GM18505 (cell line): ENCODE data around the gene LKAAEAR1.

Experiments used
- ATAC-seq: cut with Tn5 transposase; IDR thresholded peaks from one replicate; pipeline ENCODE4 v1.9.1; 2021; ENCODE audit not compliant: unreplicated experiment
- POLR2A ChIP-seq: IDR thresholded peaks from 4 replicates; pipeline ENCODE4 v1.6.1; 2011; ENCODE audit warnings: borderline replicate concordance; ENCODE audit not compliant: insufficient read depth, insufficient read length; ENCODE audit errors: extremely low read depth

Gene LKAAEAR1

GRCh38 chr20:64106981-64107735 lies 23.0 kb upstream of the LKAAEAR1 start, which contains the start of gene NPBWR2:
Gene NPBWR2, minus strand, starts transcription at chr20:64107565. Its CDS starts 734 bp downstream, at chr20:64106831.
- TF ChIP-seq POLR2A, result no peak
- no peak for ATAC-seq

DNA sequence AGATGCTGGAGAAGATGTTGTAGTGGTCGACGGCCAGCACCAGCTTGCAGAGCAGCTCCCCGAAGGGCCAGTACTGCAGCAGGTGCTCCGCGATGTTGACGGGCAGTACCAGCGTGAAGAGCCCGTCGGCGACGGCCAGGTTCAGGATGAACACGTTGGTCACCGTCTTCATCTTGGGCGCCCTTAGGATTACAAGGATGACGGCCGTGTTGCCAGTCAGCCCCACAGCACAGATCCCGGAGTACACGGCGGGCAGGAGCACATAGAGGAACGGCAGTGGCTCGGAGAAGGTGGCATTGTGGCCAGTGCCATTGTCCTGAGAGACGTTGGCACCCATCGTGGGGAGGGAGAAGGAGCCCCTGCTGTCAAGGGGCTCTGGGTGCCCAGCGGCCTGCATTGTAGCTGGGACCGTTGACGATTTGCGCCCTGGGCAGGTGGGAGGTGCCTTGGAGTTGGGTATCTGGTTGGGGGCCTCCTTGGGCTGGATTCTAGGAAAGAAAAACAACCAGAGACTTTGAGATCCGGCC lies 22.3 kb upstream of the LKAAEAR1 start:
- no peak for ATAC-seq
- TF ChIP-seq POLR2A, result no peak

DNA sequence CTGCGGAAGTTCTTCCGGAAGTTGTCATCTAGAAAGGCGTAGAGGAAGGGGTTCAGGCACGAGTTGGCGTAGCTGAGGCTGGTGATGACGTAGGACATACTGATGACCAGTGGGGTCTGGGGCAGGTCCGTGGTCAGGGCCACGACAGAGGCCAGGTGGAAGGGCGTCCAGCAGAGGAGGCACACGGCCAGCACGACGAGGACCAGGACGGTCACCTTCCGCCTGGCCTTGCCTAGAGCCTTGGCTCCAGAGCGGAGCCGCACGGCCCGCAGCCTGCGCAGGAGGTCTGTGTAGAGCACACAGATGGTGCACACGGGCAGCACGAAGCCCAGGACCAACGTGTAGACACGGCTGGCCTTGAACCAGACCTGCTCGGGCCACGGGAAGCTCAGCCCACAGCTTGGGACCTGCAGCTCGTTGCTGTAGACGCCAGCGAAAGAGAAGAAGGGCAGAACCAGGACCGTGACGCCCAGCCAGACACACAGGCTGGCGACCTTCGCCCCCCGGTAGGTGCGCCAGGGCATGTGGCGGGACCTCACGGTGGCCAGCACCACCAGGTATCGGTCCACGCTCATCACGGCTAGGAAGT lies 21.7 kb upstream of the LKAAEAR1 start:
- ATAC-seq, result no peak
- TF ChIP-seq POLR2A, result no peak

DNA sequence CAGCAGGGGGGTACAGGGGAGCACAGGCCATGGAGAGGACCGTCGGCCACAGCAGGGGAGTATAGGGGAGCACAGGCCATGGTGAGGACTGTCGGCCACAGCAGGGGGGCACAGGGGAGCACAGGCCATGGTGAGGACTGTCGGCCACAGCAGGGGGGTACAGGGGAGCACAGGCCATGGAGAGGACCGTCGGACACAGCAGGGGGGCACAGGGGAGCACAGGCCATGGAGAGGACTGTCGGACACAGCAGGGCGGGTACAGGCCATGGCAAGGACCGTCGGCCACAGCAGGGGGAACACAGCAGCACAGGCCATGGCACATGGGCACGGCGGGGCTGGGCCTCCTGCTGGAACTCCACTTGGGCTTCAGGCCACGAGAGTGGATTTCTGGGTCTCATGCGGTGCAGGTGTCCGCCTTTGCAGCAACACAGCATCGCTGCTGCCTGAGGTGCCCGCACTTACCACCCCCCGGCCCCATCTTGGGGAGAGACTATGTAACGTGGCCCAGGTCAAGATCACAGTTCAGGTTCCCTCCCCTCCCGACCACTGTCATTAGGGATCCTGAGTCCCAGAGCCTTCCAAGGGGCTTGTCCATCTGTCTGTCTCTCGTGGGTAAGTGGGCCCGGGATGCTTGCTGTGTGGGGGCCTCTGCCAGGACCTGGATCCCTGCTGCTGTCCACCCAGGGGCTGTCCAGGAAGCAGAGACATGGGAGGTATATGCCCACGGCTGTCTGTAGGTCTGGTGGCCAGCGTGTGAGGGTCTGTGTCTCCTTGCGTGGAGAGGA lies 20.7 kb upstream of the LKAAEAR1 start:
- no peak for TF ChIP-seq POLR2A

DNA sequence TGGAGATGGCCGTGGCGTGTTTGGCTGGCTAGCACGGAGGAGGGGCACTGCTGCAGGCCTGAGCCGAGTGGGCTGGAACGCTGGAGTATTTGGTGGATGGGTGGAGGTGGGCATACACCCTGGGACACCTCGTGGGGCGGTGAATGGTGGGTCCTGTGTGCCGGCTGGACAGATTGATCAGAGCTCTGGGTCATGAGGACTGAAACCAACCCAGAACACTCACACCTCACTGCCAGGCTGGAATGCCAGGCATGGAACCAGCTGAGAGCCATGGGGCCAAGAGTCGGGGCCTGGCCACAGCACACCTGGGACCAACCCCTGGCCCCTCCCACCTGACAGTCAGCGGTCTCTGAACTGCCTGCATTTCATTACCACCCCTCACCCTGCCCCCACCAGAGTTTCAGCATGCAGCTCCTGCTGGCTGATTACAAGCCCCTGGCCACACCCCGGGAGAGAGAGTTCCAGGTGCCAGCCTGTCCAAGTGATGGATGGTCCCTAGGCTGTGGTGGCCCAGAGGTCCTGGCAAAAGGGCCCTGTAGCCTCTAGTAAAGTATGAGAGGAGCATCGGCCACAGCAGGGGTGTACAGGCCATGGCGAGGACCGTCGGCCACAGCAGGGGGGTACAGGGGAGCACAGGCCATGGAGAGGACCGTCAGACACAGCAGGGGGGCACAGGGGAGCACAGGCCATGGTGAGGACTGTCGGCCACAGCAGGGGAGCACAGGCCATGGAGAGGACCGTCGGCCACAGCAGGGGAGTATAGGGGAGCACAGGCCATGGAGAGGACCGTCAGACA lies 19.9 kb upstream of the LKAAEAR1 start:
- no peak for ATAC-seq
- TF ChIP-seq POLR2A, result no peak

More for the DNA sequence above, 20.7 kb upstream of the LKAAEAR1 start:
- ATAC-seq, result no peak

DNA sequence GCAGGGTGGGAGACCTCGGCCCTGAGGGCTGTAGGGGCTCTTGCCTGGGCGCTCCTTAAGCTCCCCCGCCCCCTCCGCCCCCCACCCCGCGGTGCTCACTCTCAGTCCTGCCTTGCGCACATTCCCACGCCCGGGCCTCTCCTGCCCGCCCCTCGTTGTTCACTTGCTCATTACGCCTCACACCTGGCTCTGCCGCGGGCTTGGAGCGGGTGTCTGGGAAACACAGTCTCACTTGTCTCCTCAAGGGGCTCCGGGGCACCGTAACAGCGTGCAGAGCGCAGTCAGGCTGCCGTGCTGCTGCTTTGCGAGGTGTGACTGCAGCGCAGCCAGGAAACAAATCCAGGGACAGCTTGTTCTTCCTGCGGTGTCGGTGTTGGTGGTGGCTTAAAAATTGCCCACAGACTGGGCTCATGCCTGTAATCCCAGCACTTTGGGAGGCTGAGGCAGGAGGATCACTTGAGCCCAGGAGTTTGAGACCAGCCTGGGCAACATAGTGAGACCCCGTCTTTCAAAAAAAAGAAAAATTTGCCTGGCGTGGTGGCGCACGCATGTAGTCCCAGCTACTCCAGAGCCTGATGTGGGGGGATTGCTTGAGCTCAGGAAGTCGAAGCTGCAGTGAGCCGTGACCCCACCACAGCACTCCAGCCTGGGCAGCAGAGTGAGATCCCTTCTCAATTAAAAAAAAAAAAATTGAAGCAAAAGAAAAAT lies 18.6 kb upstream of the LKAAEAR1 start:
- ATAC-seq, result no peak
- no peak for TF ChIP-seq POLR2A

GRCh38 chr20:64101731-64102621 lies 17.8 kb upstream of the LKAAEAR1 start:
- no peak for TF ChIP-seq POLR2A
- ATAC-seq, result no peak

GRCh38 chr20:64100946-64101688 lies 16.9 kb upstream of the LKAAEAR1 start:
- no peak for ATAC-seq
- no peak for TF ChIP-seq POLR2A

GRCh38 chr20:64100566-64100888 lies 16.3 kb upstream of the LKAAEAR1 start:
- TF ChIP-seq POLR2A, result no peak
- no peak for ATAC-seq

DNA sequence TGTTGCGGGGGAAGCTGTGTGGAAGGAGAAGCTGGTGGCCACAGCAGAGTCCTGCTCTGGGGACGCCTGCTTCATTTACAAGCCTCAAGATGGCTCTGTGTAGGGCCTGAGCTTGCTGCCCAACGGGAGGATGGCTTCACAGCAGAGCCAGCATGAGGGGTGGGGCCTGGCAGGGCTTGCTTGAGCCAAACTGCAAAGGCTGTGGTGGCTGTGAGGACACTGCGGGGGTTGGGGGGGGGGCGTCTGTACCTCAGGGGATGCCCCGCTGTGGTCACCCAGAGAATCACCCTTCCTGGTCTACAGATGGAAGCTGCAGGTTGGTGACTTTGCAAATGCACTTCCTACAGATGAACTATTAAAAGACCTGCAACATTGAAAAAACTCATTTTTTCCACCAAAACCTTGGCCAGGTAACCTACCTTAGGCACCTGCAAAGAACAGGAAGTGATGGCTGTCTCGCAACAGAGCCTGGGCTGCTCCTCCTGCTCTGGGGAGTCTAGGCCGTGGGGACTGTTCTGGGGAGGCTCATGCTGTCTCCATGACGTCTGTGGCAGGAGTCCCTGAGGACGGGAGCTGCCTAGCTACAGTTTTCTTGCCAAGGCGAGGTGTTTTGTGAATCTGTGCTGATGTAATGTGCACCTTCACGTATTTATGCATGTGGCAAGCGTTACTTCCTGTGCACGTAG lies 15.8 kb upstream of the LKAAEAR1 start:
- no peak for TF ChIP-seq POLR2A
- no peak for ATAC-seq
